DND-41 (cell line): Measurements from ENCODE around the gene CIZ1.

Experiments used
- ATAC-seq: fragments of 200-7000 bp; cut with Tn5 transposase; 3 replicates; pipeline ENCODE4 v1.9.1; 2021; ENCODE audit warnings: low read depth; ENCODE audit not compliant: insufficient read depth
- DNase-seq: peaks from one replicate; pipeline ENCODE4 v3.0.0-alpha.2; 2020
- H2AFZ ChIP-seq: 2 replicates; pipeline ENCODE4 v1.6.0; 2012; ENCODE audit warnings: low read depth, low read length
- H3K27ac ChIP-seq: 2 replicates; pipeline ENCODE4 v1.5.1; 2012; ENCODE audit warnings: low read length, inconsistent platforms
- H3K27me3 ChIP-seq: fragments of 200-600 bp; sonication (generic); 2 replicates; pipeline ENCODE4 v1.6.0; 2012; ENCODE audit warnings: low read length, mild to moderate bottlenecking, inconsistent platforms; ENCODE audit not compliant: insufficient read depth, poor library complexity
- H3K36me3 ChIP-seq: 2 replicates; pipeline ENCODE4 v1.5.1; 2012; ENCODE audit warnings: low read length, inconsistent platforms; ENCODE audit not compliant: insufficient read depth
- H3K4me1 ChIP-seq: 2 replicates; pipeline ENCODE4 v1.5.1; 2012; ENCODE audit warnings: mild to moderate bottlenecking, low read length; ENCODE audit not compliant: insufficient read depth
- H3K4me2 ChIP-seq: 2 replicates; pipeline ENCODE4 v1.6.0; 2012; ENCODE audit warnings: mild to moderate bottlenecking, moderate library complexity, low read length, inconsistent platforms; ENCODE audit not compliant: insufficient read depth
- H3K4me3 ChIP-seq, 2 experiments: fragments of 200-600 bp in 1 of 2; shearing (Covaris generic) in 1 of 2; 2 replicates each; pipeline ENCODE4 v1.5.1; 2012 to 2016; ENCODE audit warnings: inconsistent platforms in 2 of 2, low read length in 2 of 2, mild to moderate bottlenecking in 2 of 2, low read depth in 1 of 2, moderate library complexity in 1 of 2
- H3K79me2 ChIP-seq: 2 replicates; pipeline ENCODE4 v1.6.0; 2012; ENCODE audit warnings: low read length, inconsistent platforms; ENCODE audit not compliant: insufficient read depth
- H3K9ac ChIP-seq: 2 replicates; pipeline ENCODE4 v1.6.0; 2012; ENCODE audit warnings: low read depth, mild to moderate bottlenecking, inconsistent platforms, low read length, moderate library complexity
- H3K9me3 ChIP-seq: 2 replicates; pipeline ENCODE4 v1.5.1; 2012; ENCODE audit warnings: low read length, moderate library complexity, mild to moderate bottlenecking, inconsistent platforms; ENCODE audit not compliant: insufficient read depth, severe bottlenecking
- H4K20me1 ChIP-seq: 2 replicates; pipeline ENCODE4 v1.6.0; 2012; ENCODE audit warnings: low read length; ENCODE audit not compliant: insufficient read depth
- CTCF ChIP-seq: IDR thresholded peaks from 2 replicates; pipeline ENCODE4 v1.5.1; 2012; ENCODE audit warnings: borderline replicate concordance, low read length, moderate library complexity, mild to moderate bottlenecking; ENCODE audit not compliant: poor library complexity, severe bottlenecking; ENCODE audit errors: extremely low read depth
- EZH2 ChIP-seq: IDR thresholded peaks from 3 replicates; pipeline ENCODE4 v1.6.1; 2012; ENCODE audit warnings: borderline replicate concordance, low read depth, mild to moderate bottlenecking, moderate library complexity, low read length, inconsistent platforms; ENCODE audit not compliant: severe bottlenecking

CIZ1 gene

GRCh38 chr9:128201441-128202369 is 10.3 kb upstream of the CIZ1 start:
- no peak for DNase-seq

GRCh38 chr9:128193469-128194096 is 2.2 kb upstream of the CIZ1 start:
- Histone ChIP-seq H3K27me3 (no peaks in the 10 kb centered on the region), H3K9ac (no peak overlapping the region), H3K4me1 (peaks cover 18% of the 10 kb centered on the region), H3K79me2 (peaks cover 13% of the 10 kb centered on the region), H4K20me1 (no peaks in the 10 kb centered on the region), H2AFZ (no peak overlapping the region), H3K4me2 (no peak overlapping the region), H3K27ac (no peak overlapping the region), H3K4me3 (no peak overlapping the region), H3K36me3 (peaks cover 11% of the 10 kb centered on the region), H3K9me3 (no peaks in the 10 kb centered on the region)
- DNase-seq (peak; percentile 17), ATAC-seq (no peak)
- TF ChIP-seq CTCF (no peak), EZH2 (no peak)

More at GRCh38 chr9:128201441-128202369, 10.3 kb upstream of the CIZ1 start:
- Histone ChIP-seq H3K27me3 (peaks cover 4% of the 10 kb centered on the region), H3K4me2 (0 out of 2 replicates have a peak overlapping the region, but pooled peaks have one; percentile 96), H3K36me3 (no peaks in the 10 kb centered on the region), H3K4me3 (no peak overlapping the region), H3K79me2 (no peaks in the 10 kb centered on the region), H3K9ac (no peak overlapping the region), H2AFZ (0 out of 2 replicates have a peak overlapping the region, but pooled peaks have one; percentile 22), H4K20me1 (no peaks in the 10 kb centered on the region), H3K9me3 (no peaks in the 10 kb centered on the region), H3K4me1 (peaks cover 24% of the 10 kb centered on the region), H3K27ac (no peak overlapping the region)
- no peak for TF ChIP-seq EZH2
- no peak for TF ChIP-seq CTCF
- ATAC-seq, result no peak

DNA sequence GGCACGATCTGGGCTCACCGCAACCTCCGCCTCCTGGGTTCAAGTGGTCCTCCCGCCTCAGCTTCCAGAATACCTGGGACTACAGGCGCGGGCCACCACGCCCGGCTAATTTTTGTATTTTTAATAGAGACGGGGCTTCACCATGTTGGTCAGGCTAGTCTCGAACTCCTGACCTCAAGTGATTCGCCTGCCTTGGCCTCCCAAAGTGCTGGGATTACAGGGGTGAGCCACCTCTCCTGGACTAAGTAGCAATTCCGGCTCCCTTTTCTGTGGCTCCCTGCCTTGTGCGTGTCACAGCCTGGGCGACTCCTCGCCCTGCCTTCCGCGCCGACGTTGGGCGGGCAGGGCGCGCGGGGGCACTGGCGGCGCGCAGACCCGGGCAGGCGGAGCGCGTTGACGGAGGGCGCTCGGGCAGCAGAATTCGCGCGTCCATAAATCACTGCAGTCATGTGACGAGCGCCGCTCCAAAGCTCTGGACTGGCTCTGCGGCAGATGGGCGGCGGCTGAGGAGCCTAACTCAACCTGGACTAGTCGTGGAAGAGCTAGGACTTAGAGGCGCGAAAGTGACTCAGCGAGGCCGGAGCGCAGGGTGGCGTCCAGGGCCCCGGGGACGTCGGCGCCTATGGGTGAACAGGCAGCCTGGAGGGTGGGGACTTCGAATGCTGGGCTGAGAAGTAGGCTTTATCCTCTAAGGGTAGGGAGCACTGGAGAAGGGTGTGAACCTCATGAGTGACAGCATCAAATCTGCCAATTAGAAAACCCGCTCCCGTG is 1.4 kb upstream of the CIZ1 start:
- Histone ChIP-seq H3K9ac (no peak overlapping the region), H3K27me3 (no peaks in the 10 kb centered on the region), H3K36me3 (peaks cover 11% of the 10 kb centered on the region), H3K9me3 (no peaks in the 10 kb centered on the region), H3K4me2 (no peak overlapping the region), H3K4me1 (peaks cover 18% of the 10 kb centered on the region), H3K4me3 (no peak overlapping the region), H2AFZ (no peak overlapping the region), H3K79me2 (peaks cover 13% of the 10 kb centered on the region), H3K27ac (no peak overlapping the region), H4K20me1 (no peaks in the 10 kb centered on the region)
- TF ChIP-seq CTCF (no peak), EZH2 (no peak)
- no peak for DNase-seq
- ATAC-seq, result no peak
